Coronary artery (tissue), 2 donors: ENCODE data around the gene BRD9.
"Not testable (repeated sequence)": the region's sequence is repeated elsewhere in the genome, so short reads cannot be mapped to it uniquely, and the experiment has no call there.

Experiments used
- DNase-seq: peaks from one replicate; pipeline ENCODE4 v3.0.0-alpha.2; 2017; ENCODE audit warnings: low spot score
- H3K27ac ChIP-seq, 2 donors: fragments of 200-600 bp; sonication (generic); one replicate each; pipeline ENCODE4 v1.5.1; 2016 to 2019
- H3K4me3 ChIP-seq: fragments of 200-600 bp; sonication (generic); 2 replicates; pipeline ENCODE4 v1.5.1; 2016; ENCODE audit warnings: mild to moderate bottlenecking, moderate library complexity
- CTCF ChIP-seq: fragments of 200-600 bp; sonication (generic); IDR thresholded peaks from one replicate; pipeline ENCODE4 v1.5.1; 2019; ENCODE audit warnings: antibody characterized with exemption

Gene BRD9

GRCh38 chr5:854217-854616 lies 38.4 kb downstream of the BRD9 start:
- no peak for TF ChIP-seq CTCF
- Histone ChIP-seq H3K27ac (no peak overlapping the region), H3K4me3 (no peak overlapping the region)
- DNase-seq, result no peak

- H3K27ac ChIP-seq, H3K4me3 ChIP-seq, DNase-seq: not testable (repeated sequence)
These were observed 39.0 kb downstream of the BRD9 start for GRCh38 chr5:853416-854090.

GRCh38 chr5:852431-853401 lies 39.9 kb downstream of the BRD9 start:
- TF ChIP-seq CTCF, result no peak
- Histone ChIP-seq H3K27ac (no peak overlapping the region), H3K4me3 (no peak overlapping the region)
- DNase-seq, result no peak

- no peak overlapping the region for H3K4me3 ChIP-seq
- TF ChIP-seq CTCF, result no peak
- DNase-seq, result no peak
- no peak overlapping the region for H3K27ac ChIP-seq
These were observed 40.6 kb downstream of the BRD9 start for GRCh38 chr5:852018-852417.

GRCh38 chr5:851553-851952 lies 41.0 kb downstream of the BRD9 start:
- DNase-seq, result no peak
- TF ChIP-seq CTCF, result no peak
- H3K4me3 ChIP-seq, result no peak overlapping the region
- H3K27ac ChIP-seq, result no peak overlapping the region

GRCh38 chr5:851076-851475 lies 41.5 kb downstream of the BRD9 start:
- TF ChIP-seq CTCF, result no peak
- Histone ChIP-seq H3K4me3 (no peak overlapping the region), H3K27ac (no peak overlapping the region)
- no peak for DNase-seq

GRCh38 chr5:850511-851006 lies 42.0 kb downstream of the BRD9 start, which contains the start of gene ZDHHC11:
TSS of gene ZDHHC11 (minus strand) at chr5:850986. CDS start at chr5:850602, 384 bp downstream.
- no peak for DNase-seq
- H3K27ac ChIP-seq, result no peak within 1 kb of the TSS
- no peak for TF ChIP-seq CTCF
- no peak within 1 kb of the TSS for H3K4me3 ChIP-seq
